ENCODE measurements around the gene SULT1A1.

The SULT1A1 gene

DNA sequence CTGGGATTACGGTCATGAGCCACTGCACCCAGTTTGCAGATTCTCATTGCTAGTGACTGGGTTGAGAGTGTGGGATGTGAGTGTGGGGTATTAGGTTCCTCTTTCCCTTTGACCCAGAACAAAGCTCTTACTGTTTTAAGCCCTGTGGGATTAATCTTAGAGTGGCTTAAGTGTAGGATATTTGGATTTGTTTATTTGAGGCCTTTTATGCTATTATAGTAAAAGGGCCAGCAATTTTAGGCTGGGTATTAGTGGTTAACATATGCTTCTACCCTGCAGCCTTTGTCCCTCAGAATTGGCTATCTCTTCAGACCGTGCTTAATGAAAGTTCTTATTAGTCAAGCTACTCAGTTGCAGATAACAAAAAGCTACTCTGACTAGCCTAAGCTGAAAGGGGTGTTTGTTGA lies 52.9 kb downstream of the SULT1A1 start:
- Histone ChIP-seq H3K4me2 (ENCODE audit: low read length) (no peak overlapping the region), H3K4me1 (ENCODE audit: control insufficient read depth, low read length) (peaks cover 33% of the 10 kb centered on the region), H3K9me2 (replicated peaks; ENCODE audit: control insufficient read depth, low read length) (no peaks in the 10 kb centered on the region), H3K9me3 (ENCODE audit: control insufficient read depth, insufficient read depth, low read length) (no peaks in the 10 kb centered on the region), H3K79me2 (ENCODE audit: control insufficient read depth, low read length) (peaks cover 55% of the 10 kb centered on the region), H3K27ac (ENCODE audit: low read depth, low read length) (no peak overlapping the region), H3F3A (ENCODE audit: control insufficient read depth, insufficient read depth) (no peaks in the 10 kb centered on the region), H4K20me1 (ENCODE audit: control insufficient read depth, insufficient read depth, low read depth, low read length) (no peaks in the 10 kb centered on the region), H3K4me3 (ENCODE audit: low read length) (no peak overlapping the region), H3K36me3 (ENCODE audit: control insufficient read depth, low read length) (peaks cover 38% of the 10 kb centered on the region), H3K27me3 (ENCODE audit: control insufficient read depth, low read length) (no peaks in the 10 kb centered on the region)
- TF ChIP-seq, protein P1, sequence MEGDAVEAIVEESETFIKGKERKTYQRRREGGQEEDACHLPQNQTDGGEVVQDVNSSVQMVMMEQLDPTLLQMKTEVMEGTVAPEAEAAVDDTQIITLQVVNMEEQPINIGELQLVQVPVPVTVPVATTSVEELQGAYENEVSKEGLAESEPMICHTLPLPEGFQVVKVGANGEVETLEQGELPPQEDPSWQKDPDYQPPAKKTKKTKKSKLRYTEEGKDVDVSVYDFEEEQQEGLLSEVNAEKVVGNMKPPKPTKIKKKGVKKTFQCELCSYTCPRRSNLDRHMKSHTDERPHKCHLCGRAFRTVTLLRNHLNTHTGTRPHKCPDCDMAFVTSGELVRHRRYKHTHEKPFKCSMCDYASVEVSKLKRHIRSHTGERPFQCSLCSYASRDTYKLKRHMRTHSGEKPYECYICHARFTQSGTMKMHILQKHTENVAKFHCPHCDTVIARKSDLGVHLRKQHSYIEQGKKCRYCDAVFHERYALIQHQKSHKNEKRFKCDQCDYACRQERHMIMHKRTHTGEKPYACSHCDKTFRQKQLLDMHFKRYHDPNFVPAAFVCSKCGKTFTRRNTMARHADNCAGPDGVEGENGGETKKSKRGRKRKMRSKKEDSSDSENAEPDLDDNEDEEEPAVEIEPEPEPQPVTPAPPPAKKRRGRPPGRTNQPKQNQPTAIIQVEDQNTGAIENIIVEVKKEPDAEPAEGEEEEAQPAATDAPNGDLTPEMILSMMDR (IDR thresholded peaks at IDR 0.05; ENCODE audit: low read depth, low read length, poor library complexity, severe bottlenecking): no peak
- TF ChIP-seq EZH2phosphoT487 (IDR thresholded peaks at IDR 0.05; ENCODE audit: borderline replicate concordance, low read length): no peak

DNA sequence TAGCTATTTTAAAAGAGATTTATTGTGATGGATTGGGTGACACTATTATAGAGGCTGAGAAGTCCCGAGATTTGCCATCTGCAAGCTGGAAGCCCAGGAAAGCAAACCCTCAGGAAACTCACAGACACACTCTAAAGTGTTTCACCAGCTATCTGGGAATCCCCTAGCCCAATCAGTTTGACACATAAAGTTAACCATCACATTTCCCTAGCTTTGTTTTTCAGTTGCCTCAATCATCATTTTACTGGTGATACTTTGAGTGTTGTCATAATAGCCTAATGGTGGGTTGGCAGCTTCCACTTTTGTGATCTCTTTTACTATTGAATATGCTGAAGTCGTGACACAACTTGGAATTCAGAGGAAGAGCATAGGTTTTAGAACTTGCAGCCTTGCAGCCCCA lies 54.3 kb downstream of the SULT1A1 start:
- TF ChIP-seq, protein P1 (IDR thresholded peaks at IDR 0.05; ENCODE audit: low read depth, low read length, poor library complexity, severe bottlenecking): no peak
- no peak for TF ChIP-seq EZH2phosphoT487 (IDR thresholded peaks at IDR 0.05; ENCODE audit: borderline replicate concordance, low read length)
- Histone ChIP-seq H3K9me2 (replicated peaks; ENCODE audit: control insufficient read depth, low read length) (no peaks in the 10 kb centered on the region), H3K27ac (ENCODE audit: low read depth, low read length) (no peak overlapping the region), H3K79me2 (ENCODE audit: control insufficient read depth, low read length) (peaks cover 51% of the 10 kb centered on the region), H3K4me1 (ENCODE audit: control insufficient read depth, low read length) (peaks cover 33% of the 10 kb centered on the region), H3F3A (ENCODE audit: control insufficient read depth, insufficient read depth) (no peaks in the 10 kb centered on the region), H4K20me1 (ENCODE audit: control insufficient read depth, insufficient read depth, low read depth, low read length) (no peaks in the 10 kb centered on the region), H3K4me3 (ENCODE audit: low read length) (peak overlapping the region; percentile 18; the same call in 1 of the 2 replicates), H3K9me3 (ENCODE audit: control insufficient read depth, insufficient read depth, low read length) (no peaks in the 10 kb centered on the region), H3K27me3 (ENCODE audit: control insufficient read depth, low read length) (no peaks in the 10 kb centered on the region), H3K4me2 (ENCODE audit: low read length) (peak overlapping the region; percentile 80), H3K36me3 (ENCODE audit: control insufficient read depth, low read length) (peaks cover 38% of the 10 kb centered on the region)
